NCI-H1105 (cell line): ENCODE measurements around the gene GPR4.
"Not testable (repeated sequence)": the region's sequence is repeated elsewhere in the genome, so short reads cannot be mapped to it uniquely, and the experiment has no call there.

Experiments used
- DNase-seq: peaks from one replicate; lab custom pipeline; 2025; lab: John Stamatoyannopoulos, UW

GPR4 gene

DNA sequence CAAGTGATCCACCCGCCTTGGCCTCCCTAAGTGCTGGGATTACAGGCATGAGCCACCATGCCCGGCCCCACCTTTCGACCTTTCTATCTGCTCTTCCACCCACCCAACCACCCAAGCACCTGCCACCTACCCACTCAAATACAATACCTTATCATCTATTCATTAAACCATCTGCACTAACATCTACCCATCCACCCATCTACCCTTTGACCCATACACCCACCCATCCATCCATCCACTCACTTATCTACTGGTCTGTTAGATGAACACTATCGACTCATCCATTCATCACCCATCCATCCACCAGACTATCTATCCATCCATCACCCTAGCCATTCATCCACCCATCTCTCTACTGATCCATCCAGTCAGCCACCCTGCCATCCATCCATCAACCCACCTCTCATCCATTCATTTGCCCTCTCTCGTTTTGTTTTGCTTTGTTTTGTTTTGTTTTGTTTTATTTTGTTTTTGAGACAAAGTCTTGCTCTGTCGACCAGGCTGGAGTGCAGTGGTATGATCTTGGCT is 20.0 kb upstream of the GPR4 start:
- DNase-seq: no peak

- DNase-seq: no peak
These were observed 19.4 kb upstream of the GPR4 start for GRCh38 chr19:45621389-45621788.

DNA sequence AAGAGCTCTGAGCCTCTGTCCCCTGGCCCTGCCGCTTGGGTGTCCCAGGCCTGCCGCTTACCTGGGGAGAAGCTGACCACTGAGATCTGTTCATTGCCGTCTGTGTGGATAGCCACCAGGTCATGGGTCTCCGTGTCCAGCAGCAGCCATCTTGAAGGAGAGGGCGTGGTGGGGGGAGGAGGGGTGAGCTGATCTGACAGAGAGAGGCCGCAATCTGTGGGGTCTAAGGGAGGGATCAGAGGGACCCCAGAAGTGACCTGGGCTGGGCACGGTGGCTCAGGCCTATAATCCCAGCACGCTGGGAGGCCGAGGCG is 14.6 kb upstream of the GPR4 start:
- no peak for DNase-seq

DNA sequence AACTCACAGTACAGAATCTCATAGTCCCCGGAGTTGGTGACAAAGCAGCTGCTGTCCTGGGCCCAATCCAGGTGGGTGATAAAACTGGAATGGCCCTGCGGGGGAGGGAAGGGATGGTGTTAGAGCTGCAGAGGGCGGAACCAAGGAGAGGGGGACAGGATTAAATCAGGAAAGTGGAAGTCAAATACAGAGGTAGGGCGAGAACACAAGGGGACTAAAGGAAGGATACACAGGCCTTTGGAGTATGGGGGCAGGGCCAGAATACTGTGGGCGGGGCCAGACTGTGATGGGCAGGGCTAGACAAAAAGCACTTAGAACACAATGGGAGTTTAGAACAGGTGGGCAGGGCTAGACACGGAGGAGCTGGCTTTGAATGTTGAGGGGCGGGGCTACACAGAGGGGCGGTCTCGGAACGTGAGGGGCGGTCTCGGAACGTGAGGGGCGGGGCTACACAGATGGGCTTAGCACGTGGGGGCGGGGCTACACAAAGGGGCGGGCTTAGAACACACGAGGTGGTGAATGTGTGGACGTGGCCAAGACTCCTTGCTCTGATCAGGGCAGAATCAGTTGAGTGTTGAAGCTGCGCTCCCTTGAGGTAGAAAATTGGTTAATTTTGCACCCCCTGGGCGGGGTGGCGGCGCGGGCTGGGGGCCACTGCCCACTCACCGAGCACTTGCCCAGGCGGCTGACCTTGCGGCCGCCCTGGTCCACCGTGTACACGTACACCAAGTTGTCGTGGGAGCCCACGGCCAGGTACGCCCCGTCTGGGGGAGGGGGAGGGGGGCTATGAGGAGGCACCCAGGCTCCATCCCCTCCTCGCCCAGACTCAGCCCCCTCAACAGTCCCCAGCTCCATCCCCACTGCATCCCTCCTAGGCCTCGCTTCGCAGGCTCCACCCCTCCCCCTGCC is 14.0 kb upstream of the GPR4 start:
- no peak for DNase-seq

- not testable (repeated sequence) for DNase-seq
These were observed 13.0 kb upstream of the GPR4 start for GRCh38 chr19:45615056-45615455.

DNA sequence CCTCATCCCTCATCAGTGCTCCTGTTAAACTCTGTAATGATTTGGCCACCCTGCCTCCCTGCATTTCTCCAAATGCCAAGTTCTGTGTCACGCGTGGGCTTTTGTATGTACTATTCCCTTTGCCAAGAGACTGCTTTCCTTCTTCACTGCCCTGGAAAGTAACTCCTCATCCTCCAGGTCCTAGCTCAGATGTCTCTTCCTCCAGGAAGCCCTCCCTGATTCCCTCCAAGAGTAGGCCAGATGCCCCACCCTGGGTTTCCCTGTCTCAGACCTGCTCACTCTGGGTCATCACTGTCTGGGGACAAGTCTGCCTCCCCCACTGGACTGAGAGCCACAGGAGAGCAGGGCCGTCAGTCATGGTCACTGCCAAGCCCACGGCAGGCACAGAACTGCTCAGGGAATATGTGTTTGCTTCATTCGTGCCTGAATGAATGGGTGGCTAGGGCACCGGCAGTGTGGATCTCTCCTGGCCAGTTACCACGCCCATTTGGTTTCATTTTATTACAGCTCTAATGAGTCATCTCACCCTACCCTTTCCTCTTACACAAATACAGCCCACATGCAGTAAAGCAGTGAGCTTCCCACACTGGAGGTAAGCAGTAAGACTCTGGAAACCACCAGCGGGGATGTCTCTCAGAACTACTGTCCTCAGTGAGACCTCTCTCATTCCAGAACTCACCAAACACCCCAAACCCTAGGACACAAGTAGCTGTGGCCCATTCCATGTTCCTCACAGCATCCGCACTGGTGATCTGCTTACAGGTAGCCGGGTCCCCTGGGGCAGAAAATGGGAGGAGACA is 12.1 kb upstream of the GPR4 start:
- no peak for DNase-seq

GRCh38 chr19:45608948-45609347 is 6.9 kb upstream of the GPR4 start:
- DNase-seq: no peak

- DNase-seq: peak; percentile 48
These were observed 5.3 kb upstream of the GPR4 start for GRCh38 chr19:45607071-45608029.

DNA sequence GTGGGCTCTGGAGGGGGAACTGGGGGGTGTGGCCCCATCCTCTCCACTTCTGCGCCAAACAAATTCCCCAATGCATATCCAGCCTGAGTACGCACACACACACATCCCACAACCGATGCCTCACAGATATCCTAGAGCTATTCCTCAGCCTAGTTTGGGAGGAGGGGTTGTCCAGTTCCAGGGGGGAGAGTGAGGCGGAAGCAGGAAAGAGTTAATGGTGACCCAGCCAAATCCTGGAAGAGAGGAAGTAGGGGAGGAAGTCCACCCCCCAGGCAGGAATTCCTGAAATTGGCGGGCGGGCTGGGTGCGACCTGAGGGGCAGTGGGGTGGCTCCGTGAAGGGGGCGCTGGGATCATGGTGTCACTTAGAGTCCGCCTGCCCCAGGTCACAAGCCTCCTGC is 897 bp downstream of the GPR4 start:
- no peak for DNase-seq

DNA sequence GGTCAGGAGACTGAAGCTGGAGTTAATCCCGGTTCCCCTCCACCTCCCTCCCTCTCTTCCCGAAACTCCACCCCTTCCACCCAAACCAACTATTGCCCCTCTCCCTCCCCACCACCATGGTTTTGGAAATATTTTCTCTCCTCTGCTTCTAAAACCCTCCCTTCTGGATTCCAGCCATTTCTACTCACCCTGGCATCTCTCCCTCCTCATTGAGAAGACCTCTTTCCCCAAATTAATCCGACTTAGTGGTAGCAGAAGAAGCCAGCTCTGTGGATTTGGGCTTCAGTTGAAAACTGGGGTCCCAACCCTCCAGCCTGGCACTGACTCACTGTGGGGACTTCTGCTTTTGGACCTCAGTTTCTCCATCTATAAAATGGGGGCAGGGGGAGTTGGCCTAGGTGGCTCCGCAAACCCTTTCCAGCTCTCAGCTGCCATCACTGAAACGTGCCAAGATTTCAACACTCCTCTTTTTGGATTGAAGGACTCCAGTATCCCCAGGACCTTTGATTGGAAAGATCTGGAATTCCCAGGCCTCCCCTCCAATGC is 1.6 kb downstream of the GPR4 start:
- no peak for DNase-seq

GRCh38 chr19:45599286-45599685 is 2.7 kb downstream of the GPR4 start:
- no peak for DNase-seq

DNA sequence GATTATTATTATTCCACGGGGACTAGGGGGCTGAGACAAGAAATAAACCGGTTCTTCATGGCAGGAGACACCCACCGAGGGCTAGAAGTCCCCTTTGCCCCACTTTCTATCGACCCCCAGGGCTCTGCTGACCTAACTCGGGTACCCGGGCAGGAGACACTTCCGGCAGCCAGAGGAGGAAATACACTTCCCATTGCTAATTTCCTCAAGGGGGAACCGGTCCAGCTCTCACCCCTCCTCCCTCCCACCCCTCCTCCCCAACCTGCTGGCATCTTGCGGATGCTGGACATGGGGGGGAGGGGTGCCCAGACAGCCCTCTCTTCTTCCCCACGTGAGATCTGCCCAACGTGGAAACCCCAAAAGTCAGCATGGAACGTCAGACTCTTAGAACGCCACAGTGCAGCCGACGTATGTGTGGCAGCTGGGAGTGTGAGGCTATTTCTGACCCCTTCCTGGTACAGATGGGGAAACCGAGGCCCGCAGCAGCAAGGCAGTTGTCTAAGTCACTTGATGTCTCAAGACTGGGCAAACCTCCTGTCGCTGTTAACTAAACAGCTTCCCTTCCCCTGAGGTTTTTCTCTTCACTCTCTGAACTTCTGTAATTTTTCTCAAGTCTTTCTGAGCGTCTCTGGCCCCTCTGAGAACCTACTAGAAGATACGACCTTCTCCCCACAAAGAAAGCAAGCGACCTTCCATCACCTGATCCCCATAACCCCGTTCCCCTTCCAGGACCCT is 3.6 kb downstream of the GPR4 start:
- no peak for DNase-seq

DNA sequence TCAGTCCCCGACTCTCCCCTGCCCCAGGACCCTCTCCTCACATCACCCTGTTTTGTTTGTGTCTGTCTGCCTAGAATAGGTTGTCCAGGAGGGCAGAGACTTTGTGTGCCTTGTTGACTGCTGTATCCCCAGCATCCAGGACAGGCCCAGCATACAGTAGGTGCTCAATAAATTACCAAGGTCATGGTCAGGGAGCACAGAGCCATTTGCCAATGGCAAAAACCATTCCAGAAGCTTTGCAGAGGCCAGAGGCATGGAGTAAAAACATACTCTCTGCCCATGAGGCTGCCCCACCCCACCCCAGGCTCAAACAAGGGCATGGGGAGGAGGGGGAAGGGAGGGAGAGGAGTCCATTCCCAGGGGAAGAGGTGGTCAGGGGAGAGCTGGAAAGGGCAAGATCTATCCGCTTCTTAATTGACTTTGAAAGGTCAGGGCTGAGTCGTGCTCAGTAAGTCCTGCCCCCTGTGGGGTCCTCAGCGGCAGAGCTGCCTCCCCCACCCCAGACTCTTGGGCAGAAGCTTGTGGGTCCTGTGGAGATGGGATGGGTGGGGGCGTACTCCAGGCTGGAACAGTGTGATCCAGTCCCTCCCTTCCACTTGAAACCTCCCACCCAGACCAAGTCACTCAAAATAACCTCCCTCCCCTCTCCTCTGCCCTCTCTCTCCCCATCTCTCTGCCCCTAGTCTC is 4.4 kb downstream of the GPR4 start:
- no peak for DNase-seq

GRCh38 chr19:45595814-45596213 is 6.2 kb downstream of the GPR4 start:
- DNase-seq: no peak

DNA sequence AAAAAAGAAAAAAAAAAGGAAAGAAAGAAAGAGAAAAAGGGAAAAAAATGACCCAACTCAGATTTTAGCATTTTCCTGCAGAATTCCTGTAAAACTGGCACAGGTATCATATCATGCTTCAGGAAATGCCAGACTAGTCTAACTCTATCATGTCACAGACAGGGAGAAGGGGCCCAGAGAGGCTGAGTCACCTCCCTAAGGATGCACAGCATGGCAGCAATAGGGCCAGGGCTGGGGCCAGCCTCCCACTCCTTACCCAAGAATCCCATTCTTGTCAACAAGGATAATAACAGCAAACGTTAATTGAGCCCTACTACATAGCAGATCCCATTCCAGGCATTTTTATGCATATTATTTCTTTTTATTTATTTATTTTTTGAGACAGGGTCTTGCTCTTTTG is 8.5 kb downstream of the GPR4 start:
- no peak for DNase-seq

DNA sequence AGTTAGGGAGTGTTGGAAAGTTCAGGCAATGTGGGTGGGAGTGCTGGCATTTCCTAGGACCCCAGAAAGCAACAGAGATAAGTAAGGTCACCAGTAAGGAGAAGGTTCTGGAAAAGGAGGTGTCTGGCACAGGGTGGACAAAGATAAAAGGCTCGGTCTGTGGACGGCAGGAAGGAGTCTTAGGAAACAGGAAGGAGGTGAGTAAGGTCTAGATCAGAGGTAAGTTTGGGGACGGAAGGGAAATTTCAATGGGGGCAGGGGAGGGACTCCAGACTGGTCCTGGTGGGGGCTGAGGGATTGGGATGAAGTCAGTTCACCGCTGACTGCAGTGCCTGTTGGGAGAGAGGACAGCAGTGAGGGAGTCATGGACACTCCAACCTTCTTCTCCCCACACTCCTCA is 9.6 kb downstream of the GPR4 start:
- no peak for DNase-seq

- DNase-seq: no peak
These were observed 10.4 kb downstream of the GPR4 start for GRCh38 chr19:45591638-45592005.

GRCh38 chr19:45591004-45591637 is 10.9 kb downstream of the GPR4 start:
- DNase-seq: no peak

- DNase-seq: no peak
These were observed 11.6 kb downstream of the GPR4 start for GRCh38 chr19:45590300-45591003.
